K562 (cell line): ENCODE results near the gene NPC1. TPM values are rescaled to one million over a fixed set of nuclear protein-coding genes. Genes with fewer than 3 reads are reported as not detected.

ENCODE experiments used
- CBFA2T2 ChIP-seq: fragments of 450-650 bp; conservative IDR thresholded peaks from 2 replicates; pipeline ENCODE4 v1.6.1; 2017; ENCODE audit warnings: mild to moderate bottlenecking
- E2F3 ChIP-seq: fragments of 250-450 bp; sonication (Bioruptor Pico); IDR thresholded peaks from 2 replicates; pipeline ENCODE4 v1.4.0; 2020; ENCODE audit warnings: mild to moderate bottlenecking
- GABPA ChIP-seq: fragments of 200-800 bp; sonication (Bioruptor generic); conservative IDR thresholded peaks from 2 replicates; pipeline ENCODE4 v1.6.1; 2016; ENCODE audit warnings: low read depth, missing genetic modification characterization, missing compliant biosample characterization
- HLTF ChIP-seq: fragments of 450-650 bp; IDR thresholded peaks from 2 replicates; pipeline ENCODE4 v1.6.1; 2016
- IFI16 ChIP-seq: fragments of 250-450 bp; sonication (Bioruptor Pico); IDR thresholded peaks from 2 replicates; pipeline ENCODE4 v2.1.2; 2022; ENCODE audit warnings: mild to moderate bottlenecking, inconsistent platforms
- KLF1 ChIP-seq: fragments of 450-650 bp; IDR thresholded peaks from 2 replicates; pipeline ENCODE4 v1.6.1; 2016; ENCODE audit warnings: missing genetic modification characterization, missing compliant biosample characterization
- NFYB ChIP-seq: IDR thresholded peaks from 2 replicates; pipeline ENCODE4 v1.6.1; 2011; ENCODE audit warnings: mild to moderate bottlenecking, moderate library complexity; ENCODE audit not compliant: insufficient read length; ENCODE audit errors: extremely low read depth
- NR2C1 ChIP-seq, 2 experiments: fragments of 450-650 bp; IDR thresholded peaks; 2 replicates each; pipeline ENCODE4 v1.6.1; 2017; ENCODE audit warnings: mild to moderate bottlenecking in 2 of 2, antibody characterized with exemption in 1 of 2, inconsistent platforms in 1 of 2, missing compliant biosample characterization in 1 of 2, missing genetic modification characterization in 1 of 2
- RAD21 ChIP-seq, 2 experiments: fragments of 250-450 bp in 1 of 2; fragments of 450-650 bp in 1 of 2; sonication (Bioruptor Pico) in 1 of 2; formaldehyde crosslinking in 1 of 2; IDR thresholded peaks in 1 of 2; conservative IDR thresholded peaks in 1 of 2; 2 replicates each; pipeline versions ENCODE4 v1.4.0 to v1.8.0; 2020 to 2022; ENCODE audit warnings: mild to moderate bottlenecking in 2 of 2, moderate library complexity in 1 of 2
- RAD51 ChIP-seq: fragments of 450-650 bp; IDR thresholded peaks from 2 replicates; pipeline ENCODE4 v1.7.1; 2016; ENCODE audit warnings: low read depth, mild to moderate bottlenecking, borderline replicate concordance
- RNF2 ChIP-seq: sonication (generic); IDR thresholded peaks from 2 replicates; pipeline ENCODE4 v1.6.1; 2016
- TRIM24 ChIP-seq, 2 experiments: fragments of 450-650 bp; IDR thresholded peaks; 2 replicates each; pipeline ENCODE4 v1.6.1; 2016
- ZFP1 ChIP-seq: fragments of 450-650 bp; formaldehyde crosslinking; IDR thresholded peaks from 2 replicates; pipeline ENCODE4 v1.4.0; 2020; ENCODE audit warnings: mild to moderate bottlenecking, mixed read lengths
- ZNF431 ChIP-seq: sonication (generic); formaldehyde crosslinking; IDR thresholded peaks from 2 replicates; pipeline ENCODE4 v1.8.0; 2022; ENCODE audit warnings: mild to moderate bottlenecking, missing genetic modification reagents
- ZZZ3 ChIP-seq: fragments of 450-650 bp; IDR thresholded peaks from 2 replicates; pipeline ENCODE4 v1.6.1; 2016; ENCODE audit warnings: antibody characterized with exemption, mild to moderate bottlenecking, moderate library complexity
- polyA plus RNA-seq, 8 experiments: library from polyadenylated mRNA; depleted of rRNA in 4 of 8; stranded (reverse) in 5 of 8; unstranded in 3 of 8; fragments of >200 nt; fragmentation: Nextera tagmentation in 2 of 8; fragmentation: Illumina TruSeq in 1 of 8; extraction: Ambion mirVana in 2 of 8; extraction: Trizol in 1 of 8; gene quantifications; 2 replicates each; pipeline versions ENCODE4 v1.2.1 to v1.2.3, GENCODE V29; 2011 to 2014; ENCODE audit warnings: inconsistent platforms in 1 of 8, missing spikeins in 1 of 8
- total RNA-seq, 7 experiments: library from RNA; depleted of rRNA in 6 of 7; stranded (reverse); fragments of >200 nt in 6 of 7; fragmentation: Illumina TruSeq in 2 of 7; extraction: Trizol in 2 of 7; gene quantifications; 2 replicates each; pipeline versions ENCODE4 v1.2.1 to v1.2.3, GENCODE V29; 2011 to 2021; ENCODE audit warnings: low replicate concordance in 1 of 7
- TF ChIP-seq, protein P1 (sequence below), 2 experiments: fragments of 450-650 bp; formaldehyde crosslinking in 1 of 2; IDR thresholded peaks; 2 replicates each; pipeline versions ENCODE4 v1.4.0 to v1.6.1; 2014 to 2020; ENCODE audit warnings: mild to moderate bottlenecking in 2 of 2, borderline replicate concordance in 1 of 2, low read depth in 1 of 2
- TF ChIP-seq, protein P2 (sequence below): fragments of 450-650 bp; IDR thresholded peaks from 2 replicates; pipeline ENCODE4 v1.6.1; 2016; ENCODE audit warnings: borderline replicate concordance

The NPC1 gene
- total and polyA plus RNA-seq, 9 of the 15 experiments (the other 6 are each of a cell fraction or from before 2014, with no cell fraction given) = 17.1 to 45.9 (median 27.6) TPM

DNA sequence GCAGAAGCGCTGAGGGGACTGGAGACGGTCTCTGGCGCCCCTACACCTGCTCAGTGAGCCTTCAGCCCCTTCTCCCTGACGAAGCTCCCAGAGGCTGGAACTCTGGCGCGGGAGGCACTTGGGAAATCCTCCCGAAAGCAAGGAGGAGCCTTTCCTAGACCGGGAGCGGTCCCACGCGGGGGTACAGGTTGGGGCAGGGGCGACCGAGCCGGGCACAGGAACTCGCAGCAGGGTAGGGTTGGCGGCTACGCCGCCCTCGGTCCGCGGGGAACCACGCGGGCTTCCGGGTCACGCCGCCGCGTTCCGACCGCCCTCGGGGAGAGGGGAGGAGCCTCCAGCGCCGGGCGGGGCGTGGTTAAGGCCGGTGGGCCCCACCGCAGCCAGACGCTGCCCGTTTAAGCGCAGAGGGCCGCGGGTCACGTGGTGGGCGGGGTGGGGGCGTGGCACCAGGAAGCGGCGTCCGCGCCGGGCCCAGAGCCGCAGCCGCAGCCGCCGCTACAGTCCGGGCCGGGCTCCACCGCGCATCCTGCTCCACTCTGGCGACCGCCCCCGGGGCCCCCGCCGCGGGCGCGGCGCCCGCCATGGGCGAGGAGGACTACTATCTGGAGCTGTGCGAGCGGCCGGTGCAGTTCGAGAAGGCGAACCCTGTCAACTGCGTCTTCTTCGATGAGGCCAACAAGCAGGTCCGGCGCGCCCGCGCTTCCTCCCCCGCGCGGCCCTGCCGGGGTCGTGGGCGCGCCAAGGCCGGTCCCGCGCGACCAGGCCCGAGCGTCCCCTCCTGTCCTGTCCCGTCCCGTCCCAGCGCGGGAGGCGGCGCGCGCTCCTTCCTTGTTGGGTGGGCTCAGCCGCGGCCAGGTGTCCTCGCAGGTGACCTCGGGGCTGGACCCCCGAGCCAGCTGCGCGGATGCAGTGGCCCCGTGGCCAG is 83.0 kb downstream of the NPC1 start, which contains the start of gene RMC1 (continued):
- no peak for TF ChIP-seq NFYB
- TF ChIP-seq ZNF431 (CRISPR knock-in tag) = peak; percentile 73
- TF ChIP-seq RAD51 = peak; percentile 94
- peak in 1 of 2 experiments; percentile 64; a peak in 2 of 4 replicates for TF ChIP-seq TRIM24 (IDR thresholded peaks at IDR 0.05)
- no peak for TF ChIP-seq ZZZ3
- TF ChIP-seq ZFP1 (CRISPR knock-in tag) = no peak
- TF ChIP-seq HLTF = no peak
- TF ChIP-seq RAD21 (CRISPR knock-in tag; conservative IDR thresholded peaks at IDR 0.05 in 1 of 2, IDR thresholded peaks at IDR 0.05 in 1 of 2) = peak in 1 of 2 experiments; percentile 50; a peak in 3 of 4 replicates
- TF ChIP-seq IFI16 (CRISPR knock-in tag) = no peak
- TF ChIP-seq RNF2 = peak; percentile 65; the same call in 1 of the 2 replicates
- peak; percentile 86 for TF ChIP-seq NR2C1 (IDR thresholded peaks at IDR 0.05)
- peak; percentile 83 for TF ChIP-seq NR2C1 (tag; IDR thresholded peaks at IDR 0.05)
- 0 out of 2 replicates have a peak, but pooled peaks have one; percentile 53 for TF ChIP-seq E2F3 (CRISPR knock-in tag)
- TF ChIP-seq, protein P1, sequence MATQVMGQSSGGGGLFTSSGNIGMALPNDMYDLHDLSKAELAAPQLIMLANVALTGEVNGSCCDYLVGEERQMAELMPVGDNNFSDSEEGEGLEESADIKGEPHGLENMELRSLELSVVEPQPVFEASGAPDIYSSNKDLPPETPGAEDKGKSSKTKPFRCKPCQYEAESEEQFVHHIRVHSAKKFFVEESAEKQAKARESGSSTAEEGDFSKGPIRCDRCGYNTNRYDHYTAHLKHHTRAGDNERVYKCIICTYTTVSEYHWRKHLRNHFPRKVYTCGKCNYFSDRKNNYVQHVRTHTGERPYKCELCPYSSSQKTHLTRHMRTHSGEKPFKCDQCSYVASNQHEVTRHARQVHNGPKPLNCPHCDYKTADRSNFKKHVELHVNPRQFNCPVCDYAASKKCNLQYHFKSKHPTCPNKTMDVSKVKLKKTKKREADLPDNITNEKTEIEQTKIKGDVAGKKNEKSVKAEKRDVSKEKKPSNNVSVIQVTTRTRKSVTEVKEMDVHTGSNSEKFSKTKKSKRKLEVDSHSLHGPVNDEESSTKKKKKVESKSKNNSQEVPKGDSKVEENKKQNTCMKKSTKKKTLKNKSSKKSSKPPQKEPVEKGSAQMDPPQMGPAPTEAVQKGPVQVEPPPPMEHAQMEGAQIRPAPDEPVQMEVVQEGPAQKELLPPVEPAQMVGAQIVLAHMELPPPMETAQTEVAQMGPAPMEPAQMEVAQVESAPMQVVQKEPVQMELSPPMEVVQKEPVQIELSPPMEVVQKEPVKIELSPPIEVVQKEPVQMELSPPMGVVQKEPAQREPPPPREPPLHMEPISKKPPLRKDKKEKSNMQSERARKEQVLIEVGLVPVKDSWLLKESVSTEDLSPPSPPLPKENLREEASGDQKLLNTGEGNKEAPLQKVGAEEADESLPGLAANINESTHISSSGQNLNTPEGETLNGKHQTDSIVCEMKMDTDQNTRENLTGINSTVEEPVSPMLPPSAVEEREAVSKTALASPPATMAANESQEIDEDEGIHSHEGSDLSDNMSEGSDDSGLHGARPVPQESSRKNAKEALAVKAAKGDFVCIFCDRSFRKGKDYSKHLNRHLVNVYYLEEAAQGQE (IDR thresholded peaks at IDR 0.05; ENCODE audit: borderline replicate concordance) = peak; percentile 91
- TF ChIP-seq, protein P1 (CRISPR knock-in tag; IDR thresholded peaks at IDR 0.05; ENCODE audit: low read depth) = 0 out of 2 replicates have a peak, but pooled peaks have one; percentile 58
- peak; percentile 90 for TF ChIP-seq GABPA (tag)
- peak; percentile 66 for TF ChIP-seq CBFA2T2
- TF ChIP-seq, protein P2, sequence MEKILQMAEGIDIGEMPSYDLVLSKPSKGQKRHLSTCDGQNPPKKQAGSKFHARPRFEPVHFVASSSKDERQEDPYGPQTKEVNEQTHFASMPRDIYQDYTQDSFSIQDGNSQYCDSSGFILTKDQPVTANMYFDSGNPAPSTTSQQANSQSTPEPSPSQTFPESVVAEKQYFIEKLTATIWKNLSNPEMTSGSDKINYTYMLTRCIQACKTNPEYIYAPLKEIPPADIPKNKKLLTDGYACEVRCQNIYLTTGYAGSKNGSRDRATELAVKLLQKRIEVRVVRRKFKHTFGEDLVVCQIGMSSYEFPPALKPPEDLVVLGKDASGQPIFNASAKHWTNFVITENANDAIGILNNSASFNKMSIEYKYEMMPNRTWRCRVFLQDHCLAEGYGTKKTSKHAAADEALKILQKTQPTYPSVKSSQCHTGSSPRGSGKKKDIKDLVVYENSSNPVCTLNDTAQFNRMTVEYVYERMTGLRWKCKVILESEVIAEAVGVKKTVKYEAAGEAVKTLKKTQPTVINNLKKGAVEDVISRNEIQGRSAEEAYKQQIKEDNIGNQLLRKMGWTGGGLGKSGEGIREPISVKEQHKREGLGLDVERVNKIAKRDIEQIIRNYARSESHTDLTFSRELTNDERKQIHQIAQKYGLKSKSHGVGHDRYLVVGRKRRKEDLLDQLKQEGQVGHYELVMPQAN = peak; percentile 85
- TF ChIP-seq KLF1 (tag) = peak; percentile 96
